HG02759 (cell line): ENCODE data around the gene B2M.
"Not testable (repeated sequence)": the region's sequence is repeated elsewhere in the genome, so short reads cannot be mapped to it uniquely, and the experiment has no call there.

Experiments used
- ATAC-seq: cut with Tn5 transposase; IDR thresholded peaks from one replicate; pipeline ENCODE4 v1.9.1; 2021; ENCODE audit warnings: mild to moderate bottlenecking, moderate library complexity; ENCODE audit not compliant: unreplicated experiment

The B2M gene

DNA sequence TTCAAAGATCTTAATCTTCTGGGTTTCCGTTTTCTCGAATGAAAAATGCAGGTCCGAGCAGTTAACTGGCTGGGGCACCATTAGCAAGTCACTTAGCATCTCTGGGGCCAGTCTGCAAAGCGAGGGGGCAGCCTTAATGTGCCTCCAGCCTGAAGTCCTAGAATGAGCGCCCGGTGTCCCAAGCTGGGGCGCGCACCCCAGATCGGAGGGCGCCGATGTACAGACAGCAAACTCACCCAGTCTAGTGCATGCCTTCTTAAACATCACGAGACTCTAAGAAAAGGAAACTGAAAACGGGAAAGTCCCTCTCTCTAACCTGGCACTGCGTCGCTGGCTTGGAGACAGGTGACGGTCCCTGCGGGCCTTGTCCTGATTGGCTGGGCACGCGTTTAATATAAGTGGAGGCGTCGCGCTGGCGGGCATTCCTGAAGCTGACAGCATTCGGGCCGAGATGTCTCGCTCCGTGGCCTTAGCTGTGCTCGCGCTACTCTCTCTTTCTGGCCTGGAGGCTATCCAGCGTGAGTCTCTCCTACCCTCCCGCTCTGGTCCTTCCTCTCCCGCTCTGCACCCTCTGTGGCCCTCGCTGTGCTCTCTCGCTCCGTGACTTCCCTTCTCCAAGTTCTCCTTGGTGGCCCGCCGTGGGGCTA is at the start of gene B2M, which contains the start of gene PATL2:
B2M (plus strand) TSS at position 422 of the 647 bp plus-strand sequence; CDS start at position 452, 30 bp downstream.
PATL2 (minus strand) TSS at position 228 of the 647 bp plus-strand sequence. CDS start 34,833 bp downstream, outside the sequence.
- ATAC-seq: peak; percentile 86

DNA sequence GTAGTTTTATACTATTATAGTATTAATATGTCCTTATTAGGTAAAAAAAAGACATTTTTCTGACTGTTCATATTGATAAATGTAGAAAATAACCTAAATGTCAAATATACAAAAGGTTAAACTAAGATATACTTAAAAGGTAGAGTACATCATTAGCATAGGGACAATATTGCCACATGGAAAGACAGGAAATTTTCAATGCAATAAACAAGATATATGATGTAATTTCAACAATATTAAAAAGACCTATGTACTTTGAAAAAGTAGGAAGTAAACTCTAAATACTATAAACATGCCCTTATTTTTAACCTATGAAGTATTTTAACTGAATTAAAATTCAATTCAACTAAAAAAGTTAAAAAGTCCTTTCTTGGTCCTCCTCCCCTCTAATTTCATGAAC is 49.7 kb upstream of the B2M start:
- no peak for ATAC-seq

DNA sequence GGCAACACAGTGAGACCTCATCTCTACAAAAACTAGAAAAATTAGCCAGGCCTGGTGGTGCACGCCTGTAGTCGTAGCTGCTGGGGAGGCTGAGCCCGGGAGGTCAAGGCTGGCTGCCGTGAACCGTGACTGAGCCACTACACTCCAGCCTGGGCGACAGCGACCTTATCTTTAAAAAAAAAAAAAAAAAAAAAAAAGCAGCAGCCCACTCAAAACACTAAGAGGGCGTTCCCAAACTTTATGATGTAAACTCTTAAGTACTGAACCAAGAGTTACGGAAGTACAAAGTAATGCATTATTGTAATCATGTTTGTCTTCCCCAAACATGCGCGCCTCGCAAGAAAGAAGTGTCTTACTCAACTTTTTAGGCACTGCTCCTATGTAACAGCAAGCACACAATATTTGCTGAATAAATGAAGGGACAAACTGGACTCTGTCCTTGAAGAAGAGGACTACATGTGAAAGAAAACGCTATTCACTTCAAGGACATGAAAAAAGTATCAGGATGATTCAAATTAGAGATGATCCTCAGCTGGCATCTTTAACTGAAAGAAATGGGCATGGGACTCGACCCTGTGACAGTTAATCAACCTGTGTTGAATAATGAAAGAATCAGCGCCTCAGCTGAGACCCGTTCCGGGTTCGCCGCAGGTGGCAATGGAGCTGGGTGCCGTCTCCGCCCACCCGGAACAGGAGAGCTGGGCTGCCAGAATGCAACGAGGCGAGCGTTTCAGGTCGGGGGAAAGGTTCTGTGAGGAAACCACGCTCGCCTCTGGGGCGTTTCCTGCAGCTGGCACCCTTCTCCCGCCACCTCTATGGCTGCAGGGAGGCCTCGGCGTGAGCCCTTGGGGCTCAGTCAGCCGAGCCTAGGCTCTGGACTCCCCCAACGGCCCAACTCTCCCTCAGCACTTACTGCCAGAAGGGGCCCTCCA is 48.6 kb upstream of the B2M start:
- peak; percentile 54 for ATAC-seq

DNA sequence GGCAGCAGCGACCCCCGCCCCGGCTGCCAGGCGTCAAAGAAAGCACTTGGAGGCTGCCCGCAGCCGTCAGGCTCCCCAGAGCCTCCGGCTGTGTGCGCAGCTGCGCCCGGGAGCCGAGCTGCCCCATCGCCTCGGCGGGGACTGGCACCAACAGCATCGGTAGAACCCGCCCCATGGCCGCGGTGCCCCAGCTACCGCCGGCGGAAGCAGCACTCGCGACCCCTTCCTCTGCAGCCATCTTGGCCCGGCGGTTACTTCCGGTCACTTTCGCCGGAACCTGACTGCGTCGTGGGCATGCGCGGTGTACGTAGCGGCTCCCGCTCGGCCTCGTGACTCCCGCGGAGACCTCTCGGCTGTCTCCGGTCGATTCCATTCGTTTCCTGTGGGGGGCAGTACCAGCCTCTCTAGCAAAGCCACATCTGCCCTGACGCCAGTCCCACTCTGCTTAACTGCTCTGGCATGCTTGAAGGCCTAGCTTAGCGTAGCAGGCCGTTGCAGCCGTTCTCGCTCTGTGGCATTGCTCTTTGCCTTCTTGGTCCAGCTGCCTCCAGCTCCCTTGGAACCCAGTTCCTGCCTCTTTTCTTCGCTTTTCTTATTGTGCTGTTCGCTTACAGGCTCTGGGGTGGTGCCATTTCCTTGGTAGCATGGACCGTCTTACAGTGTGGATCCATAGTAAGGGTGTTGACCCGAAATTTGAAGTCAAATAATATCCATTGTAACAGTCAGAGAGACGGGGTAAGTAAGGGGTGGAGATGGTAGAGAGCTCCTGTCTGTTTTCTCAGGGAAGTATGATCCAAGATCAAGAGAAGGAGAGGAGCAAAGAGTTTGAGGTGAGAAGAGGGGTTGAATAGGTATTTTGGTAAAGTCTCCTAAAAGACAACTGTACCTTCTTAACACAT is 47.7 kb upstream of the B2M start, which contains the start of gene SPG11:
SPG11 (minus strand) TSS at position 253 of the 899 bp plus-strand sequence; CDS start at position 238, 15 bp downstream.
- ATAC-seq: peak; percentile 82

DNA sequence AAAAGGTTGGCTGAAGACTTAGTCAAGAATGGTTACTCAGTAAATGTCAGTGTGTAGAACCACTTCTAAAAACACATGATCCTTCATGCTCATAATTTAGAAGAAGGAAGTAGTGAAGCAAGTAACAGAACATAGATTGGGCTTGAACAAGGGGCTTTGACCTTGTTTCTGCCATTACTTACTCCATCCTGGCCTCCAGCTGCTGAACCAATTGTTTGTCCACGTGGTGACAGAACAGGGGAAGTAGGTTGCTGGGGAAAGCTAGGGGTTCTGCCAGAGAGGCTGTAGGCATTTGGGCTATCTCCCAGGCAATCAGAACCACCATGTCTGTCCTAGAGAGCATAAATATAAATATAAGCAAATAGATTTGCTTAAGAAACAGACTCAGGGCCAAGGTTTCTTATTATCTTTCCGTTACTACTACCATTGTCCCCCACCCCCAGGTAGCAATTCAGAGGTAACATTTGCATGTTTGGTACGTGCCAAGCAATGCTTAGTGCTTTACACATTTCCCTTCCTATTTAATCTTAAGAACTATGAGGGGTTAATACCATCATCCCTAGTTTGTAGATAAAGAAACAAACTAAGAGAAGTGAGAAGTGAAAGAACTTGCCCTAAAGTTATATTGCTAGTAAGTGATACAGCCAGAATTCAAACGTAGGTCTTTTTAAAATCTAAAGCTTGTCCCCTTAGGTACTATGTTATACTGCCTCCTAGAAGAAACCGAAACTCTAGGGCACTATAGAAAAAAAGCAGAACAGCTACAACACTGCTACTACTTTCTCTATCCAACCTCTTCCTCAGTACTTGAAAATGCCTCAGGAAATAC is 44.9 kb upstream of the B2M start:
- no peak for ATAC-seq

DNA sequence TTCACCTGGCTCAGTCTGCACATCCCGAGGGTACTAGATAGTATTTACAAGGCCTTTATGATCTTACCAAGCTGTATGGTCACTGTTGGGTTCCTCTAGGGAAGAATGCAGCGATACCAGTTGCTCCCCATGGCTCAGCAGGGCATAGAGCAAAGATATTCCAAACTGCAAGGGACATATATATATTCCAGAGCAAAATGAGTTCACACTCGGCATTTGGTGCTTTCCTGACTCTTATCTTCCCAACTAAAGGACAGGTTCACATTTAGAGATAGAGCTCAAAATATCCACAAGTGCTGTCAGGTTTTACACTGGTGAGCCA is 44.3 kb upstream of the B2M start:
- ATAC-seq: no peak

DNA sequence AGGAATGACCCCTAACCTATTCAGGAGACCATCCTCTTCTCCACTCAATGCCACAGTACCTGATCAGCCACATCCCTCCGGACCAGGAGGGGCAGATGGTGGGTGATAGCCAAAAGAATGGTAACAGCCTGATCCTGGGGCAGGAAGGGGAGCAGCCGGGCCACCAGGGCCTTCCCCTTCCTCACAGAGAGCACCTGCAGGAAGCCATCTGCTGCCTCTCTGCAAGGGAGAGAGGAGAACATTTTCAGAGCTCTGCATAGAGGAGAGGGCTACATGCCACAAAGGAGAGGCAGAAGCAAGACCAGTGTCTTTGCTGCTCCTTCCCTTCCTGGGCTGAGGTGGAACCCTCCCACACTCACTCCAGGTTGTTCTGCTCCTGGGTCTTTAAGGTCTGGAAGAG is 42.4 kb upstream of the B2M start:
- ATAC-seq: no peak

DNA sequence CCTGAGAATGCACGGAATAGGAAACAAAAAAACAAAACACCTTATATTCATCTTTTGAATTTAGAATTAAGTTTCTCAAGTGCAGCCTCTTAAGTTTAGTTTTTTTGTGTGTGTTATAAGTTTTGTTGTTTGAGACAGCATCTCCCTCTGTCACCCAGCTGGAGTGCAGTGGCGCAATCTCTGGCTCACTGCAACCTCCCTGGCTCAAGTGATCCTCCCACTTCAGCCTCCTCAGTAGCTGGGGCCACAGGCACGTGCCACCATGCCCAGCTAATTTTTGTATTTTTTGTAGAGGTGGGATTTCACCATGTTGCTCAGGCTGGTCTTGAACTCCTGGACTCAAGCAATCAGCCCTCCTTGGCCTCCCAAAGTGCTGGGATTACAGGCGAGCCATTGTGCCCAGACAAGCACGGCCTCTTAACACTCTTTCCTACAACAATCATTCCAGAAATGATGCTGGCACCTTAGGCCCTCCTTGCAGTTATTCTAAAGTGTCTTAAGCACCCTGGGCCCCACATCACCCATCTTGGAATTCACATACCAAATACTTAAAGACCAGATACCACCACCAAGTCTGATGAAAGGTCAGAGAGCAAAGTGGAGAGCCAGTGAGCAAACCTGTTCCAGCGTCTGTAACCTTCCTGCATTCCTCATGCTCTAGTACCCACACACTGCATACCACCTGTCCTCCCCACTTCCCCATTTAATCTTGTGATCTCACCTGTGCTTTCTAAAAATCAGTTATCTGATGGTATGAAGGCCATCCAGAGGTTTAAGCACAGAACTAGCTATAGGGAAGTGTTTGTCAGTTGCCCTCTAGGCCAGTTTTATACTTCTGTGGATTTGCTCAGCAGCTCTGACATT is 41.0 kb upstream of the B2M start:
- ATAC-seq: no peak

DNA sequence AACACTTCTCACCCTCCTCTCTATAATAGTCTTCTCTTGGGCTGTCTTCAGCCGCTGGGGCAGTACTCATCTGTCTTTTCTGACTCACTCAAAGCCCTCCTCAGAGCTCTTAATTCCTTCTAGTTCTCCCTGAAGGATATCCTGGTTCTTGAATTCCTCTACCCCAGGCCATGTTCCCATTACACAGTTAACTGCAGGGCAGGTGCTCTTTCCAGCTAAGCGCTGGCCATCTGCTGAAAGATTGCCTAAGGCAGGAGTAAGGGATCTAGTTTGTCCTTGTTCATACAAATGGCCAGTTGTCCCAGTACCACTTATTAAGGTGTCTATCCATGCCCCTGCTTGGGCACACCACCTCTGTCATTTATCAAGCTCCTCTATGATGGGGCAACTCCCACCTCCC is 37.7 kb upstream of the B2M start:
- ATAC-seq: no peak

DNA sequence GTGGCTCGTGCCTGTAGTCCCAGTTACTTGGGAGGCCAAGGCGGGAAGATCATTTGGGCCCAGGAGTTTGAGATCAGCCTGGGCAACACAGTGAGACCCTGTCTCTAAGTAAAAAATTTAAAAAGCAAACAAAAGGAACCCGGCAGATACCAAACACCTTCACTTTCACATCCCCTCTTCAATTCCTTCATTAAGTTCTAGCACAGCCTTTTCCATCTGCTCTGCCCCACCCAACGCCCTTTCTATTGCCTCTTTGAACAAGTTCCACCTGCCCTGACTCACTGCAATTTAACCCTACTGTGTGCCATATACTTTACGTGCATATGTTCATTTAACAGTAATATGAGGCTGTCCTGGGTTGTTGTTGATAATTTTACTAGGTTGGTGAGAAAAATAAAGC is 35.4 kb upstream of the B2M start:
- ATAC-seq: no peak

DNA sequence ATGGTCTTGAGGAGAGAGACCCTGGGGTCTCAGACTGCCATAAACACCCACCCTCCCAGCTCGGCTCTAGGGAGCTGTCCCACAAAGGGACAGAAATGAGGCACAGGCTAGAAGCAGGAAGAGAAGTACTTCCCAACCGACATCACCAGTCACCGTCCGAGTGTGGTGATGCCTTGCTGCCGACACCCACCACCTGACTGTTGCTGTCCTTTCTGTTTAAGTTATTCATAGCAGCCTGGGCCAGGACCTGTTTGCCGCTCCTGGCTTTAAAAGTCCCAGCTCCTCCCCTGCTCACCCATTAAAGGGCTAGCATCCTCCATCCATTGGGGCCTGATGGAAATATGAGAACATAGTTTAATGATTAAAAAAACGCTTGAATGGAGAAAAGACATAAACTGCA is 34.6 kb upstream of the B2M start:
- ATAC-seq: peak; percentile 51

DNA sequence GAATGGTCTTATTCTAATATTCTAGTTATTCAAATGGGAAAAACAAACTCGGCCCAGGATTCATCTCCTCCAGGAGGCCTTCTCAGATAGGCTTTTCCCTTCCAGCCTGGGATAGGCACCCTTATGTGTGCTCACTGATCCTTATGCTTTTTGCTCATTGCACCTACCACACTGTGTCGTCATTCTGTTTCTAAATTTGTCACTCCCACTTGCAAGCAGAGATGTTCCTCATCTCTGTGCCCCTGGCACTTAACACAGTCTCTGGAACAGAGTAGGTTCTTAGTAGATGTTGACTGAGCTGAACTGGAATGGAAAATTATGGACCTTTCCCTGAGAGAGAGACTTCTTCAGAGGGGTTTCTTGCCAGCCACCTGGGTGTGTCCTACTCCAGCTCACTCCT is 29.1 kb upstream of the B2M start:
- ATAC-seq: no peak

DNA sequence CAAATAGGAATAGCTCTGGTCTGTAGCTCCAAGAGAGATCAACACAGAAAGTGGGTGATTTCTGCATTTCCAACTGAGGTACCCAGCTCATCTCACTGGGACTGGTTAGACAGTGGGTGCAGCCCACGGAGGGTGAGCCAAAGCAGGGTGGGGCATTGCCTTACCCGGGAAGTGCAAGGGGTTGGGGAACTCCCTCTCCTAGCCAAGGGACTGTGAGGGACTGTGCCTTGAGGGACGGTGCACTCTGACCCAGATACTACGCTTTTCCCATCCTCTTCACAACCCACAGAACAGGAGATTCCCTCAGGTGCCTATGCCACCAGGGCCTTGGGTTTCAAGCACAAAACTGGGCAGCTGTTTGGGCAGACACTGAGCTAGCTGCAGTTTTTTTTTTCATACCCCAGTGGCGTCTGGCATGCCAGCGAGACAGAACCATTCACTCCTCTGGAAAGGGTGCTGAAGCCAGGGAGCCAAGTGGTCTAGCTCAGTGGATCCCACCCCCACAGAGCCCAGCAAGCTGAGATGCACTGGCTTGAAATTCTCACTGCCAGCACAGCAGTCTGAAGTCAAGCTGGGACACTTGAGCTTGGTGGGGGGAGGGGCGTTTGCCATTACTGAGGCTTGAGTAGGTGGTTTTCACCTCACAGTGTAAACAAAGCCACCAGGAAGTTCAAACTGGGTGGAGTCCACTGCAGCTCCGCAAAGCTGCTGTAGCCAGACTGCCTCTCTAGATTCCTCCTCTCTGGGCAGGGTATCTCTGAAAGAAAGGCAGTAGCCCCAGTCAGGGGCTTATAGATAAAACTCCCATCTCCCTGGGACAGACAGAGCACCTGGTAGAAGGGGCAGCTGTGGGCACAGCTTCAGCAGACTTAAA is 28.3 kb upstream of the B2M start:
- not testable (repeated sequence) for ATAC-seq

DNA sequence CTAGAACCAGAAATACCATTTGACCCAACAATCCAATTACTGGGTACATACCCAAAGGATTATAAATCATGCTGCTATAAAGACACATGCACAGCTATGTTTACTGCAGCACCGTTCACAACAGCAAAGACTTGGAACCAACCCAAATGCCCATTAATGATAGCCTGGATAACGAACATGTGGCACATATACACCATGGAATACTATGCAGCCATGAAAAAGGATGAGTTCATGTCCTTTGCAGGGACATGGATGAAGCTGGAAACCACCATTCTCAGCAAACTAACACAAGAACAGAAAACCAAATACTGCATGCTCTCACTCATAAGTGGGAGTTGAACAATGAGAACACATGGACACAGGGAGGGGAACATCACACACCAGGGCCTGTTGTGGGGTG is 22.0 kb upstream of the B2M start:
- ATAC-seq: not testable (repeated sequence)

DNA sequence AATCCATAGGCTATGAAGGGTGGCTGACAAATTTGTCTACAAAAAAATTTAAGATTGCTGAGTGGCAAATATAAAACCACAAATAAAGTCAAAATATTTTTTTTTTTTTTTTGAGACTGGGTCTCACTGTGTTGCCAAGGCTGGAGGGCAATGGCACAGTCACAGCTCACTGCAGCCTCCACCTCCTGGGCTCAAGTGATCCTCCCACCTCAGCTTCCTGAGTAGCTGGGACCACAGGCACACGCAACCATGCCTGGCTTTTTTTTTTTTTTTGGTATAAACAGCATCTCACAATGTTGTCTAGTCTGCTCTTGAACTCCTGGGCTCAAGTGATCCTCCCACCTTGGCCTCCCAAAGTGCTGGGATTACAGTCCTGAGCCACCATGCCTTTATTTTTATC is 21.1 kb upstream of the B2M start:
- ATAC-seq: not testable (repeated sequence)

DNA sequence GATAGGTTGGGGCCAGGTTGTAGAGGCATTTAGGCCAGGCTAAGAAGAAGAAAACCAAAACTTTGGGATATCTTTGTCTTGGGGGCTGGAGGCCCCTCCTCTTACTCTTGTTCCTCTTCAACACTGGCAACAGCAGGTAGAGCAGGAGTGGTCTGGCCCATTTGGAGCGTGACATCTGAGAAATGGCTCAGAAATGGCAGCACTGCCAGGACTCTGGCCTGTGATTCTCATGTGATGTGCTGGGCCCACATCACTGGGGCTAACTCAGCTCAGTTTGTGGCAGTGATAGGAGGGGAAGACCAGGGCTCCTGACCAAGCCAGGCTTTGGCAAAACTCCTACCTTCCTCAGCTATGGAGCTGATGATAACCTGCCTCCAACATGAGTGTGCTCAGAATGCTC is 18.7 kb upstream of the B2M start:
- ATAC-seq: no peak

DNA sequence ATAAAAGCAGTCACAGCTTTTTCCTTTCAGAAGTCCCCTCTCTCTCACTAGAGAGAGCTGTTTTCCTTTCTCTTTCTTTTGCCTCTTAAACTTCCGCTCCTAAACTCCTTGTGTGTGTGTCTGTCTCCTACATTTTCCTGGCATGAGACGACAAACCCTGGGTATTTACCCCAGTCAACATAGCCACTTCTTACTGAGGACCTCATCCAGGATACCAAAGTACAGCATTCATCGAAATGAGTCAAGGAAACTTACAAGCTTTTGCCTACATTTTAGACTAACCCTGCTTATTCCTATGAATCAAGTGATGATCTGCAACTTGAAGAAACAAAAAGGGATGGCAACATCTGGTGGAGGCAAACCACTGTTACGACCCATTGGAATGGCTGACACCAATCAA is 16.9 kb upstream of the B2M start:
- ATAC-seq: no peak

DNA sequence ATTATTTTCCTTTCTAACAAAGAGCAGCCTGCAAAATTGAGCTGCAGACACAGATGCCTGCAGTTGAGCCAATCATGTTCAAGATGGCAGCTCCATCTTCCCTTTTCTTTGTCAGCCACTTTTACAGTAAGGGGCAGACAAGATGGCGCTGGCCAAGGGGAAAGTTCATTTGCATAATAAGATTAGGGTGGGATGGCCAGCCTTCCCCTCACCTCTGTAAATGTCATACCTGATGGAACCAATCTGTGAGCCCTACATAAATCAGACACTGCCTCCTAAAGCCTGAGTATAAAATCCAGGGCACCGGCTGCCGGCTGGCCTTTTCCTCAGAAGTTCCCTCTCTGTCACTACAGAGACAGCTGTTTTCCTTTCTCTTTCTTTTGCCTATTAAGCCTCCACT is 16.0 kb upstream of the B2M start:
- ATAC-seq: no peak
